Measurements from ENCODE around the gene RMRP.

Gene RMRP

GRCh38 chr9:35669331-35670145 lies 11.7 kb upstream of the RMRP start:
- DNase-seq (ENCODE audit: low read depth in 1 of 2, low spot score in 1 of 2) = no peak
- peaks cover 5% of the 10 kb centered on the region for H3K27me3 ChIP-seq (ENCODE audit: insufficient read depth, poor library complexity, severe bottlenecking)
- H3K4me3 ChIP-seq (replicated peaks; ENCODE audit: insufficient read depth, low read length) = no peak overlapping the region
- TF ChIP-seq GABPA (IDR thresholded peaks at IDR 0.05; ENCODE audit: low read depth) (no peak), POLR2AphosphoS5 (IDR thresholded peaks at IDR 0.05; ENCODE audit: low read depth) (no peak), SPI1 (IDR thresholded peaks at IDR 0.05; ENCODE audit: borderline replicate concordance, low read depth) (no peak)
- TF ChIP-seq, protein P1, sequence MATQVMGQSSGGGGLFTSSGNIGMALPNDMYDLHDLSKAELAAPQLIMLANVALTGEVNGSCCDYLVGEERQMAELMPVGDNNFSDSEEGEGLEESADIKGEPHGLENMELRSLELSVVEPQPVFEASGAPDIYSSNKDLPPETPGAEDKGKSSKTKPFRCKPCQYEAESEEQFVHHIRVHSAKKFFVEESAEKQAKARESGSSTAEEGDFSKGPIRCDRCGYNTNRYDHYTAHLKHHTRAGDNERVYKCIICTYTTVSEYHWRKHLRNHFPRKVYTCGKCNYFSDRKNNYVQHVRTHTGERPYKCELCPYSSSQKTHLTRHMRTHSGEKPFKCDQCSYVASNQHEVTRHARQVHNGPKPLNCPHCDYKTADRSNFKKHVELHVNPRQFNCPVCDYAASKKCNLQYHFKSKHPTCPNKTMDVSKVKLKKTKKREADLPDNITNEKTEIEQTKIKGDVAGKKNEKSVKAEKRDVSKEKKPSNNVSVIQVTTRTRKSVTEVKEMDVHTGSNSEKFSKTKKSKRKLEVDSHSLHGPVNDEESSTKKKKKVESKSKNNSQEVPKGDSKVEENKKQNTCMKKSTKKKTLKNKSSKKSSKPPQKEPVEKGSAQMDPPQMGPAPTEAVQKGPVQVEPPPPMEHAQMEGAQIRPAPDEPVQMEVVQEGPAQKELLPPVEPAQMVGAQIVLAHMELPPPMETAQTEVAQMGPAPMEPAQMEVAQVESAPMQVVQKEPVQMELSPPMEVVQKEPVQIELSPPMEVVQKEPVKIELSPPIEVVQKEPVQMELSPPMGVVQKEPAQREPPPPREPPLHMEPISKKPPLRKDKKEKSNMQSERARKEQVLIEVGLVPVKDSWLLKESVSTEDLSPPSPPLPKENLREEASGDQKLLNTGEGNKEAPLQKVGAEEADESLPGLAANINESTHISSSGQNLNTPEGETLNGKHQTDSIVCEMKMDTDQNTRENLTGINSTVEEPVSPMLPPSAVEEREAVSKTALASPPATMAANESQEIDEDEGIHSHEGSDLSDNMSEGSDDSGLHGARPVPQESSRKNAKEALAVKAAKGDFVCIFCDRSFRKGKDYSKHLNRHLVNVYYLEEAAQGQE (IDR thresholded peaks at IDR 0.05; ENCODE audit: insufficient replicate concordance, low read depth) = no peak
- TF ChIP-seq, protein P2, sequence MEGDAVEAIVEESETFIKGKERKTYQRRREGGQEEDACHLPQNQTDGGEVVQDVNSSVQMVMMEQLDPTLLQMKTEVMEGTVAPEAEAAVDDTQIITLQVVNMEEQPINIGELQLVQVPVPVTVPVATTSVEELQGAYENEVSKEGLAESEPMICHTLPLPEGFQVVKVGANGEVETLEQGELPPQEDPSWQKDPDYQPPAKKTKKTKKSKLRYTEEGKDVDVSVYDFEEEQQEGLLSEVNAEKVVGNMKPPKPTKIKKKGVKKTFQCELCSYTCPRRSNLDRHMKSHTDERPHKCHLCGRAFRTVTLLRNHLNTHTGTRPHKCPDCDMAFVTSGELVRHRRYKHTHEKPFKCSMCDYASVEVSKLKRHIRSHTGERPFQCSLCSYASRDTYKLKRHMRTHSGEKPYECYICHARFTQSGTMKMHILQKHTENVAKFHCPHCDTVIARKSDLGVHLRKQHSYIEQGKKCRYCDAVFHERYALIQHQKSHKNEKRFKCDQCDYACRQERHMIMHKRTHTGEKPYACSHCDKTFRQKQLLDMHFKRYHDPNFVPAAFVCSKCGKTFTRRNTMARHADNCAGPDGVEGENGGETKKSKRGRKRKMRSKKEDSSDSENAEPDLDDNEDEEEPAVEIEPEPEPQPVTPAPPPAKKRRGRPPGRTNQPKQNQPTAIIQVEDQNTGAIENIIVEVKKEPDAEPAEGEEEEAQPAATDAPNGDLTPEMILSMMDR (IDR thresholded peaks at IDR 0.05; ENCODE audit: insufficient read depth, low read length) = no peak
- H3K27ac ChIP-seq (replicated peaks) = no peak overlapping the region

DNA sequence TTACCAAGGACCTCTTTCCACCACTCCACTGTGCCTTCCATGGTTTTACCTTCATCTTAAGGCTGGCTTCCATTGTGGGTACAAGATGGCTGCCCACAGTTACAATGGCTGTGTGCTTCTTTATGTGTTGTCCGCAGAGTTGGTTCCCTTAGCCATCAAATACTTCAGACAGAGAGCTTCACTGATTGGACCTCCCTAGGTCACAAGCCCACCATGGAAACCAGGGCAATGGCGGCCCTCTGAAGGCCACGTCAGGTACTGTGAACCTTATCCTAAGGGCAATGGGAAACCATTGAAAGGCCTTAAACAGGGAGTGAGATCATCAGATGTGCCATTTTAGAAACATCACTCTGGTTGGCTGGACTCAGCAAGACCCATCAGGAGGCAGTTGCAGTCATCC lies 10.1 kb upstream of the RMRP start:
- TF ChIP-seq SPI1 (IDR thresholded peaks at IDR 0.05; ENCODE audit: borderline replicate concordance, low read depth) (no peak), POLR2AphosphoS5 (IDR thresholded peaks at IDR 0.05; ENCODE audit: low read depth) (no peak), GABPA (IDR thresholded peaks at IDR 0.05; ENCODE audit: low read depth) (no peak)
- TF ChIP-seq, protein P1 (IDR thresholded peaks at IDR 0.05; ENCODE audit: insufficient replicate concordance, low read depth) = no peak
- TF ChIP-seq, protein P2 (IDR thresholded peaks at IDR 0.05; ENCODE audit: insufficient read depth, low read length) = no peak
- no peak overlapping the region for H3K27ac ChIP-seq (replicated peaks)
- no peak overlapping the region for H3K4me3 ChIP-seq (replicated peaks; ENCODE audit: insufficient read depth, low read length)
- no peaks in the 10 kb centered on the region for H3K27me3 ChIP-seq (ENCODE audit: insufficient read depth, poor library complexity, severe bottlenecking)
- DNase-seq (ENCODE audit: low read depth in 1 of 2, low spot score in 1 of 2) = no peak

DNA sequence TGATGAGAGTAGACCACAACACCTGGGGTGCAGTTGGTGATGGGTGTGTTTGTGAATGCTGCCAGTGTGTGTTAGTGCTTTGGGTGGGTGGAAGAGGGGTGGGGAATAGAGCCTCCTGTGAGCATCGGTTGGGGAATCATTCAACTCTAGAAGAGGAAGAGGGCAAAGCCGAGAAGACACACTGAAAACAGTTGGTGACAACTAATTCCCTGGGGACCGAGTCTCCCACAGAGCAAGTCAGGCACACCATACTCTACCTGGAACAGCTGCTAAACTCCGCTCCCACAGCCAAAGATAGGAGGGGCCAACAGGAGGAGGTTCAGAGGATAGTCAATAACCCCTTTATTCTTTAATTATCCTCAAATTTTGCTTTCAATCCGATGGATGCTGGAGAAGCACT lies 8.7 kb upstream of the RMRP start:
- no peak for DNase-seq (ENCODE audit: low read depth in 1 of 2, low spot score in 1 of 2)
- TF ChIP-seq, protein P1 (IDR thresholded peaks at IDR 0.05; ENCODE audit: insufficient replicate concordance, low read depth) = no peak
- TF ChIP-seq GABPA (IDR thresholded peaks at IDR 0.05; ENCODE audit: low read depth) (no peak), POLR2AphosphoS5 (IDR thresholded peaks at IDR 0.05; ENCODE audit: low read depth) (no peak), SPI1 (IDR thresholded peaks at IDR 0.05; ENCODE audit: borderline replicate concordance, low read depth) (no peak)
- TF ChIP-seq, protein P2 (IDR thresholded peaks at IDR 0.05; ENCODE audit: insufficient read depth, low read length) = no peak
- Histone ChIP-seq H3K27me3 (ENCODE audit: insufficient read depth, poor library complexity, severe bottlenecking) (no peaks in the 10 kb centered on the region), H3K4me3 (replicated peaks; ENCODE audit: insufficient read depth, low read length) (no peak overlapping the region), H3K27ac (replicated peaks) (no peak overlapping the region)

Measured in HL-60 (cell line).